ENCODE measurements around the gene THAP11.

DNA sequence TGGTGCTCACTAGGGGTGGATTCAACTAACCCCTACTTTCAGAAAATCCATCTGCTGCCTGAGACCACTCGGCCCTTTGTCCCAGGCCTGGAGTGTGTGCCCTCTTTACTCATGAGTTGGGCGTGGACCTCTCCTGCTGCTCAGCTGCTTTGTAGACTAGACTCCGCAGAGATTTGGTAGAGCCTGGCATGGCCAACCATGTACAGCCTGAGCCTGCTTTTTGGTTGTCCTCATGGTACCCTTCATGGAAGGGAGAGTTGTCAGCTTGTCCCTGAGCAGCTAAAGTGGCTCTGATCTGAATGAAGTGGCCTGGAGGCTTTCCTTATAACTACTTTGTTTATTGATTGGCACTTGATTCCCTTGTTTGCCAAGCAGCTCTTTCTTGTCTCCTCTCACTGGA is 32.3 kb downstream of the THAP11 start:
- TF ChIP-seq POLR2AphosphoS5 (IDR thresholded peaks at IDR 0.05; ENCODE audit: low read depth, low read length) (no peak), CHD2 (IDR thresholded peaks at IDR 0.05; ENCODE audit: low read length, partially characterized antibody) (no peak), RFX5 (IDR thresholded peaks at IDR 0.05; ENCODE audit: low read length) (no peak), TCF12 (IDR thresholded peaks at IDR 0.05) (no peak), RXRA (IDR thresholded peaks at IDR 0.05; ENCODE audit: borderline replicate concordance, low read depth) (no peak), FOXM1 (IDR thresholded peaks at IDR 0.05; ENCODE audit: low read depth) (no peak), MXI1 (IDR thresholded peaks at IDR 0.05; ENCODE audit: low read depth, low read length) (no peak)
- TF ChIP-seq, protein P1, sequence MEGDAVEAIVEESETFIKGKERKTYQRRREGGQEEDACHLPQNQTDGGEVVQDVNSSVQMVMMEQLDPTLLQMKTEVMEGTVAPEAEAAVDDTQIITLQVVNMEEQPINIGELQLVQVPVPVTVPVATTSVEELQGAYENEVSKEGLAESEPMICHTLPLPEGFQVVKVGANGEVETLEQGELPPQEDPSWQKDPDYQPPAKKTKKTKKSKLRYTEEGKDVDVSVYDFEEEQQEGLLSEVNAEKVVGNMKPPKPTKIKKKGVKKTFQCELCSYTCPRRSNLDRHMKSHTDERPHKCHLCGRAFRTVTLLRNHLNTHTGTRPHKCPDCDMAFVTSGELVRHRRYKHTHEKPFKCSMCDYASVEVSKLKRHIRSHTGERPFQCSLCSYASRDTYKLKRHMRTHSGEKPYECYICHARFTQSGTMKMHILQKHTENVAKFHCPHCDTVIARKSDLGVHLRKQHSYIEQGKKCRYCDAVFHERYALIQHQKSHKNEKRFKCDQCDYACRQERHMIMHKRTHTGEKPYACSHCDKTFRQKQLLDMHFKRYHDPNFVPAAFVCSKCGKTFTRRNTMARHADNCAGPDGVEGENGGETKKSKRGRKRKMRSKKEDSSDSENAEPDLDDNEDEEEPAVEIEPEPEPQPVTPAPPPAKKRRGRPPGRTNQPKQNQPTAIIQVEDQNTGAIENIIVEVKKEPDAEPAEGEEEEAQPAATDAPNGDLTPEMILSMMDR (IDR thresholded peaks at IDR 0.05) = no peak
- TF ChIP-seq, protein P2, sequence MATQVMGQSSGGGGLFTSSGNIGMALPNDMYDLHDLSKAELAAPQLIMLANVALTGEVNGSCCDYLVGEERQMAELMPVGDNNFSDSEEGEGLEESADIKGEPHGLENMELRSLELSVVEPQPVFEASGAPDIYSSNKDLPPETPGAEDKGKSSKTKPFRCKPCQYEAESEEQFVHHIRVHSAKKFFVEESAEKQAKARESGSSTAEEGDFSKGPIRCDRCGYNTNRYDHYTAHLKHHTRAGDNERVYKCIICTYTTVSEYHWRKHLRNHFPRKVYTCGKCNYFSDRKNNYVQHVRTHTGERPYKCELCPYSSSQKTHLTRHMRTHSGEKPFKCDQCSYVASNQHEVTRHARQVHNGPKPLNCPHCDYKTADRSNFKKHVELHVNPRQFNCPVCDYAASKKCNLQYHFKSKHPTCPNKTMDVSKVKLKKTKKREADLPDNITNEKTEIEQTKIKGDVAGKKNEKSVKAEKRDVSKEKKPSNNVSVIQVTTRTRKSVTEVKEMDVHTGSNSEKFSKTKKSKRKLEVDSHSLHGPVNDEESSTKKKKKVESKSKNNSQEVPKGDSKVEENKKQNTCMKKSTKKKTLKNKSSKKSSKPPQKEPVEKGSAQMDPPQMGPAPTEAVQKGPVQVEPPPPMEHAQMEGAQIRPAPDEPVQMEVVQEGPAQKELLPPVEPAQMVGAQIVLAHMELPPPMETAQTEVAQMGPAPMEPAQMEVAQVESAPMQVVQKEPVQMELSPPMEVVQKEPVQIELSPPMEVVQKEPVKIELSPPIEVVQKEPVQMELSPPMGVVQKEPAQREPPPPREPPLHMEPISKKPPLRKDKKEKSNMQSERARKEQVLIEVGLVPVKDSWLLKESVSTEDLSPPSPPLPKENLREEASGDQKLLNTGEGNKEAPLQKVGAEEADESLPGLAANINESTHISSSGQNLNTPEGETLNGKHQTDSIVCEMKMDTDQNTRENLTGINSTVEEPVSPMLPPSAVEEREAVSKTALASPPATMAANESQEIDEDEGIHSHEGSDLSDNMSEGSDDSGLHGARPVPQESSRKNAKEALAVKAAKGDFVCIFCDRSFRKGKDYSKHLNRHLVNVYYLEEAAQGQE (IDR thresholded peaks at IDR 0.05; ENCODE audit: low read depth, low read length) = no peak
- TF ChIP-seq, protein P3, sequence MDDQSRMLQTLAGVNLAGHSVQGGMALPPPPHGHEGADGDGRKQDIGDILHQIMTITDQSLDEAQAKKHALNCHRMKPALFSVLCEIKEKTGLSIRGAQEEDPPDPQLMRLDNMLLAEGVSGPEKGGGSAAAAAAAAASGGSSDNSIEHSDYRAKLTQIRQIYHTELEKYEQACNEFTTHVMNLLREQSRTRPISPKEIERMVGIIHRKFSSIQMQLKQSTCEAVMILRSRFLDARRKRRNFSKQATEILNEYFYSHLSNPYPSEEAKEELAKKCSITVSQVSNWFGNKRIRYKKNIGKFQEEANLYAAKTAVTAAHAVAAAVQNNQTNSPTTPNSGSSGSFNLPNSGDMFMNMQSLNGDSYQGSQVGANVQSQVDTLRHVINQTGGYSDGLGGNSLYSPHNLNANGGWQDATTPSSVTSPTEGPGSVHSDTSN (IDR thresholded peaks at IDR 0.05) = no peak
- TF ChIP-seq, protein P4, sequence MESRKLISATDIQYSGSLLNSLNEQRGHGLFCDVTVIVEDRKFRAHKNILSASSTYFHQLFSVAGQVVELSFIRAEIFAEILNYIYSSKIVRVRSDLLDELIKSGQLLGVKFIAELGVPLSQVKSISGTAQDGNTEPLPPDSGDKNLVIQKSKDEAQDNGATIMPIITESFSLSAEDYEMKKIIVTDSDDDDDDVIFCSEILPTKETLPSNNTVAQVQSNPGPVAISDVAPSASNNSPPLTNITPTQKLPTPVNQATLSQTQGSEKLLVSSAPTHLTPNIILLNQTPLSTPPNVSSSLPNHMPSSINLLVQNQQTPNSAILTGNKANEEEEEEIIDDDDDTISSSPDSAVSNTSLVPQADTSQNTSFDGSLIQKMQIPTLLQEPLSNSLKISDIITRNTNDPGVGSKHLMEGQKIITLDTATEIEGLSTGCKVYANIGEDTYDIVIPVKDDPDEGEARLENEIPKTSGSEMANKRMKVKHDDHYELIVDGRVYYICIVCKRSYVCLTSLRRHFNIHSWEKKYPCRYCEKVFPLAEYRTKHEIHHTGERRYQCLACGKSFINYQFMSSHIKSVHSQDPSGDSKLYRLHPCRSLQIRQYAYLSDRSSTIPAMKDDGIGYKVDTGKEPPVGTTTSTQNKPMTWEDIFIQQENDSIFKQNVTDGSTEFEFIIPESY (IDR thresholded peaks at IDR 0.05; ENCODE audit: borderline replicate concordance, low read depth) = no peak
- TF ChIP-seq, protein P5, sequence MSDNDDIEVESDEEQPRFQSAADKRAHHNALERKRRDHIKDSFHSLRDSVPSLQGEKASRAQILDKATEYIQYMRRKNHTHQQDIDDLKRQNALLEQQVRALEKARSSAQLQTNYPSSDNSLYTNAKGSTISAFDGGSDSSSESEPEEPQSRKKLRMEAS (IDR thresholded peaks at IDR 0.05; ENCODE audit: low read depth) = no peak
